LNCaP clone FGC (cell line): ENCODE measurements around the gene TMCO4.

Experiments used
- DNase-seq: peaks from one replicate; pipeline ENCODE4 v3.0.0-alpha.2; 2011; ENCODE audit warnings: low read depth
- H3K4me3 ChIP-seq: 2 replicates; pipeline ENCODE4 v1.5.1; 2011; ENCODE audit warnings: mild to moderate bottlenecking, low read depth, low read length, control low read depth
- CTCF ChIP-seq: IDR thresholded peaks from 2 replicates; pipeline ENCODE4 v1.5.1; 2012; ENCODE audit warnings: mild to moderate bottlenecking; ENCODE audit not compliant: control insufficient read depth, insufficient read depth; ENCODE audit errors: extremely low read depth

The TMCO4 gene

GRCh38 chr1:19738076-19738475 is 61.6 kb downstream of the TMCO4 start:
- H3K4me3 ChIP-seq, result no peak overlapping the region
- TF ChIP-seq CTCF, result no peak
- DNase-seq, result peak; percentile 22

GRCh38 chr1:19737104-19737825 is 62.5 kb downstream of the TMCO4 start:
- H3K4me3 ChIP-seq, result no peak overlapping the region
- no peak for DNase-seq
- TF ChIP-seq CTCF, result no peak

GRCh38 chr1:19735440-19736127 is 64.1 kb downstream of the TMCO4 start:
- TF ChIP-seq CTCF, result no peak
- DNase-seq, result peak; percentile 65
- H3K4me3 ChIP-seq, result no peak overlapping the region

- no peak for DNase-seq
- no peak overlapping the region for H3K4me3 ChIP-seq
- TF ChIP-seq CTCF, result no peak
Measured at GRCh38 chr1:19734472-19734999, 65.2 kb downstream of the TMCO4 start.

GRCh38 chr1:19734056-19734455 is 65.7 kb downstream of the TMCO4 start:
- DNase-seq, result no peak
- no peak overlapping the region for H3K4me3 ChIP-seq
- TF ChIP-seq CTCF, result no peak

- TF ChIP-seq CTCF, result no peak
- no peak for DNase-seq
- H3K4me3 ChIP-seq, result no peak overlapping the region
Measured at GRCh38 chr1:19733615-19734014, 66.1 kb downstream of the TMCO4 start.
